GM23248 (cell line): Measurements from ENCODE around the gene SPEN. TPM values are rescaled to one million over a fixed set of nuclear protein-coding genes. Genes with fewer than 3 reads are reported as not detected.
A peak's percentile ranks its signal among the peaks of the same experiment; 100 is the strongest.
"Not testable (repeated sequence)": the region's sequence is repeated elsewhere in the genome, so short reads cannot be mapped to it uniquely, and the experiment has no call there.

Experiments
- DNase-seq: peaks from one replicate; pipeline ENCODE4 v3.0.0-alpha.2; 2015
- H2AFZ ChIP-seq: fragments of 200-600 bp; sonication (generic); 2 replicates; pipeline ENCODE4 v1.6.1; 2016; ENCODE audit warnings: antibody characterized with exemption
- H3F3A ChIP-seq: fragments of 200-600 bp; sonication (generic); 2 replicates; pipeline ENCODE4 v1.6.1; 2016; ENCODE audit warnings: mild to moderate bottlenecking, antibody characterized with exemption, mixed run types; ENCODE audit not compliant: insufficient read depth
- H3K27ac ChIP-seq: fragments of 200-600 bp; sonication (generic); 2 replicates; pipeline ENCODE4 v1.5.1; 2016; ENCODE audit warnings: mild to moderate bottlenecking
- H3K27me3 ChIP-seq: fragments of 200-600 bp; sonication (generic); replicated peaks from 2 replicates; pipeline ENCODE4 v1.6.1; 2016; ENCODE audit warnings: mild to moderate bottlenecking; ENCODE audit not compliant: insufficient read depth
- H3K36me3 ChIP-seq: fragments of 200-600 bp; sonication (generic); 2 replicates; pipeline ENCODE4 v1.6.1; 2016; ENCODE audit warnings: low read depth, mild to moderate bottlenecking
- H3K4me1 ChIP-seq: fragments of 200-600 bp; sonication (generic); 2 replicates; pipeline ENCODE4 v1.6.1; 2016; ENCODE audit warnings: mild to moderate bottlenecking; ENCODE audit not compliant: insufficient read depth
- H3K4me2 ChIP-seq: fragments of 200-600 bp; sonication (generic); one replicate; pipeline ENCODE4 v1.6.1; 2016; ENCODE audit warnings: mild to moderate bottlenecking; ENCODE audit not compliant: unreplicated experiment
- H3K4me3 ChIP-seq: fragments of 200-600 bp; sonication (generic); 2 replicates; pipeline ENCODE4 v1.5.1; 2016; ENCODE audit warnings: mild to moderate bottlenecking
- H3K79me2 ChIP-seq: fragments of 200-600 bp; sonication (generic); 2 replicates; pipeline ENCODE4 v1.6.1; 2016; ENCODE audit warnings: mild to moderate bottlenecking; ENCODE audit not compliant: insufficient read depth
- H3K9ac ChIP-seq: fragments of 200-600 bp; sonication (generic); 2 replicates; pipeline ENCODE4 v1.6.1; 2016; ENCODE audit warnings: mild to moderate bottlenecking
- H3K9me2 ChIP-seq: fragments of 200-600 bp; sonication (generic); 2 replicates; pipeline ENCODE4 v1.6.1; 2016; ENCODE audit warnings: mixed run types, mild to moderate bottlenecking, moderate library complexity; ENCODE audit not compliant: insufficient read depth
- H3K9me3 ChIP-seq: fragments of 200-600 bp; sonication (generic); one replicate; pipeline ENCODE4 v1.6.1; 2017; ENCODE audit warnings: low read depth
- H4K20me1 ChIP-seq: fragments of 200-600 bp; sonication (generic); 2 replicates; pipeline ENCODE4 v1.6.0; 2016; ENCODE audit not compliant: insufficient read depth
- EZH2 ChIP-seq: fragments of 200-600 bp; sonication (generic); IDR thresholded peaks from 2 replicates; pipeline ENCODE4 v1.6.1; 2018; ENCODE audit warnings: antibody characterized with exemption, mild to moderate bottlenecking; ENCODE audit not compliant: insufficient read depth, poor library complexity, severe bottlenecking
- EZH2phosphoT487 ChIP-seq: fragments of 200-600 bp; sonication (generic); IDR thresholded peaks from 2 replicates; pipeline ENCODE4 v1.6.1; 2018; ENCODE audit warnings: antibody characterized with exemption, moderate library complexity, mild to moderate bottlenecking, low read depth; ENCODE audit not compliant: insufficient read depth
- WGBS, 2 experiments: methylation state at CpG; one replicate each; pipeline ENCODE4 v1.1.6; 2015 to 2017; ENCODE audit warnings: low lambda C conversion rate in 2 of 2, low coverage in 1 of 2; ENCODE audit errors: missing lambda C conversion rate in 2 of 2; 5-methylcytosine and 5-hydroxymethylcytosine counted together
- in situ Hi-C: fragments of 300-500 bp; cut with MboI; formaldehyde crosslinking; loops from 2 replicates; pipeline ENCODE4 v1.15.0; 2020
- polyA plus RNA-seq: library from polyadenylated mRNA; unstranded; fragments of >200 nt; fragmentation: Nextera tagmentation; extraction: Ambion mirVana; gene quantifications from 2 replicates; pipeline ENCODE4 v1.2.1, GENCODE V29; 2016
- total RNA-seq: library from RNA; depleted of rRNA; stranded (reverse); fragments of >200 nt; shearing (Covaris generic); gene quantifications from 2 replicates; pipeline ENCODE4 v1.2.3, GENCODE V29; 2014

Gene SPEN
- total and polyA plus RNA-seq, 2 experiments from 2014 or later = 16.5 to 17.2 TPM

GRCh38 chr1:15833842-15834405, 13.6 kb upstream of the SPEN start:
- no peaks in the 10 kb centered on the region for H3K9me3 ChIP-seq
- H3K27me3 ChIP-seq = no peaks in the 10 kb centered on the region
- H3K4me3 ChIP-seq = peak overlapping the region; percentile 85
- in situ Hi-C loops = no loop called here
- peaks cover 24% of the 10 kb centered on the region for H3K79me2 ChIP-seq
- peak; percentile 90 for DNase-seq
- peak overlapping the region; percentile 87 for H2AFZ ChIP-seq
- 0 to 1% methylated on average over 10 of the region's 10 CpGs for WGBS, 2 experiments
- H3K4me2 ChIP-seq = peak overlapping the region; percentile 100
- no peak for TF ChIP-seq EZH2
- TF ChIP-seq EZH2phosphoT487 = no peak
- H3K4me1 ChIP-seq = peaks cover 8% of the 10 kb centered on the region
- H3K27ac ChIP-seq = peak overlapping the region; percentile 99
- H3K36me3 ChIP-seq = no peaks in the 10 kb centered on the region
- peaks cover 24% of the 10 kb centered on the region for H3F3A ChIP-seq
- H3K9ac ChIP-seq = peak overlapping the region; percentile 98
- no peaks in the 10 kb centered on the region for H4K20me1 ChIP-seq
- H3K9me2 ChIP-seq = no peaks in the 10 kb centered on the region

DNA sequence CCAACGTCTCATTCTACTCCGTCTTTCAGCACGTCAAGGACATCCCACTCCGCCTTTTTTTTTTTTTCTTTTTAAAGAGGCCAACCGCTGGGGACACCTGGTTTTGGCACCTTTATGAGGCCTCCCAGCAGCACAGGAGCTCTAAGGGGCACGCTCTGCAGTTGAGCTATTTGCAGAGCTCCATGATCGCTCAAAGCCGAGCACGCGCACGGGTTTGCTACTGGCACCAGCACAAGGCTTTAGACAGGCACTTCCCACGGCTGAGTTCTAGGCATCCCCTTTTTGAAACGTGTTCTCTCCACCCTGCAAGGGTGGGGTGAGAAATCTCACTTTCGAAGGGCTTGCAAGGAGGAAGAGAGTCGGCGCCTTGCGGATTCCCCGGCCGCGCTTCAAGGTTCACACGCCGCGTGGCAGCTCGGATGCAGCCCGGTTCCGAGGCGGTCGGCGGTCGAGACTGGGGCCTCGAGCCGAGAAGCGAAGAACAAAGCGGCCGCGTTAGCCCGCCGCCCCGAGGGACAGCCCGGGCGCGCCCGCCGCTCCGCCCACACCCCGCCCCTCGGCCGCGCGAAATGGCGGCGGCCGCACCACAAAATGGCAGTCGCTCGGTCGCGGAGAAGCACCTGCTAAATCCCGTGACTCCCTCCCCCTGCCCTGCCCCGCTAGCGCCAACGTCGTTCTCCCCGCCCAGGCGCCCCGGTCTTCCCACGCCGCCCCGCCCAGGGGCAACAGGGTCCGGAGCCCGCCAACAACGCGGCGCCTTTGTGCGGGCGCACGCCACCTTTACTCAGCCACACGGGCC, 12.9 kb upstream of the SPEN start:
- Histone ChIP-seq H3K4me1 (peaks cover 8% of the 10 kb centered on the region), H3K9me3 (no peaks in the 10 kb centered on the region), H3K9me2 (no peaks in the 10 kb centered on the region), H3K4me3 (peak overlapping the region; percentile 85), H3F3A (peaks cover 24% of the 10 kb centered on the region), H3K27ac (peak overlapping the region; percentile 99), H3K9ac (peak overlapping the region; percentile 98), H4K20me1 (no peaks in the 10 kb centered on the region), H3K4me2 (peak overlapping the region; percentile 100), H3K36me3 (no peaks in the 10 kb centered on the region), H3K27me3 (no peaks in the 10 kb centered on the region), H3K79me2 (peaks cover 24% of the 10 kb centered on the region), H2AFZ (peak overlapping the region; percentile 87)
- 1% methylated on average over 49 to 66 of the region's 77 CpGs for WGBS, 2 experiments
- peak; percentile 93 for DNase-seq
- in situ Hi-C loops = no loop called here
- TF ChIP-seq EZH2phosphoT487 (no peak), EZH2 (no peak)

GRCh38 chr1:15835205-15835740, 12.2 kb upstream of the SPEN start:
- in situ Hi-C loops = no loop called here
- peaks cover 24% of the 10 kb centered on the region for H3K79me2 ChIP-seq
- peaks cover 8% of the 10 kb centered on the region for H3K4me1 ChIP-seq
- peaks cover 24% of the 10 kb centered on the region for H3F3A ChIP-seq
- no peaks in the 10 kb centered on the region for H4K20me1 ChIP-seq
- no peaks in the 10 kb centered on the region for H3K9me3 ChIP-seq
- H3K9me2 ChIP-seq = no peaks in the 10 kb centered on the region
- no peaks in the 10 kb centered on the region for H3K36me3 ChIP-seq
- DNase-seq = peak; percentile 72
- peak overlapping the region; percentile 98 for H3K9ac ChIP-seq
- peak overlapping the region; percentile 87 for H2AFZ ChIP-seq
- peak overlapping the region; percentile 100 for H3K4me2 ChIP-seq
- peak overlapping the region; percentile 85 for H3K4me3 ChIP-seq
- H3K27me3 ChIP-seq = no peaks in the 10 kb centered on the region
- peak overlapping the region; percentile 99 for H3K27ac ChIP-seq
- 1 to 2% methylated on average over 36 to 37 of the region's 37 CpGs for WGBS, 2 experiments
- TF ChIP-seq EZH2phosphoT487 (no peak), EZH2 (no peak)

- Histone ChIP-seq H3K9ac (peak overlapping the region; percentile 98), H3F3A (peaks cover 24% of the 10 kb centered on the region), H3K36me3 (no peaks in the 10 kb centered on the region), H2AFZ (peak overlapping the region; percentile 87), H3K4me1 (peaks cover 8% of the 10 kb centered on the region), H3K4me2 (peak overlapping the region; percentile 100), H4K20me1 (no peaks in the 10 kb centered on the region), H3K4me3 (peak overlapping the region; percentile 85), H3K9me2 (no peaks in the 10 kb centered on the region), H3K27me3 (no peaks in the 10 kb centered on the region), H3K27ac (peak overlapping the region; percentile 99), H3K79me2 (peaks cover 24% of the 10 kb centered on the region), H3K9me3 (no peaks in the 10 kb centered on the region)
- in situ Hi-C loops = no loop called here
- 3% methylated on average over 66 of the region's 66 CpGs for WGBS, 2 experiments
- DNase-seq = peak; percentile 100
- TF ChIP-seq EZH2phosphoT487 (no peak), EZH2 (no peak)
Measured at GRCh38 chr1:15835741-15836510, 11.6 kb upstream of the SPEN start.

DNA sequence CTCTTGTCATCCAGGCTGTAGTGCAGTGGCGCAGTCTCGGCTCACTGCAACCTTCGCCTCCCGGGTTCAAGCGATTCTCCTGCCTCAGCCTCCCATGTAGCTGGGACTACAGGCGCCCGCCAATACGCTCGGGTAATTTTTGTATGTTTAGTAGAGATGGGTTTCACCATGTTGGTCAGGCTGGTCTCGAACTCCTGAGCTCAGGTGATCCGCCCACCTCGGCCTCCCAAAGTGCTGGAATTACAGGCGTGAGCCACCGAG, 11.1 kb upstream of the SPEN start:
- H2AFZ ChIP-seq = peak overlapping the region; percentile 85
- H3K9me2 ChIP-seq, DNase-seq, H4K20me1 ChIP-seq, H3K36me3 ChIP-seq, H3K27me3 ChIP-seq, H3K4me1 ChIP-seq, H3K9me3 ChIP-seq, in situ Hi-C loops: not testable (repeated sequence)
- peak overlapping the region; percentile 91 for H3K9ac ChIP-seq
- H3K79me2 ChIP-seq = peaks cover 24% of the 10 kb centered on the region
- peak overlapping the region; percentile 79 for H3K4me3 ChIP-seq
- H3F3A ChIP-seq = peaks cover 24% of the 10 kb centered on the region
- peak overlapping the region; percentile 96 for H3K27ac ChIP-seq
- peak overlapping the region; percentile 83 for H3K4me2 ChIP-seq
- WGBS, 2 experiments = 80 to 82% methylated on average over 14 of the region's 14 CpGs
